ENCODE data around the gene DDB1.

GRCh38 chr11:61297746-61298145 is 35.2 kb downstream of the DDB1 start:
- TF ChIP-seq CTCF (IDR thresholded peaks at IDR 0.05; ENCODE audit: poor library complexity): no peak
- TF ChIP-seq EZH2 (IDR thresholded peaks at IDR 0.05; ENCODE audit: borderline replicate concordance): no peak
- TF ChIP-seq EZH2phosphoT487 (IDR thresholded peaks at IDR 0.05; ENCODE audit: low read depth, severe bottlenecking, unreplicated experiment): no peak

All from hepatocyte (in vitro differentiated cells).